K562 (cell line): ENCODE results near the gene SLC39A11. TPM values are rescaled to one million over a fixed set of nuclear protein-coding genes. Genes with fewer than 3 reads are reported as not detected.

ENCODE experiments used
- ATAC-seq: fragments of 200-7000 bp; cut with Tn5 transposase; 3 replicates; pipeline ENCODE4 v1.9.1; 2020; ENCODE audit warnings: moderate library complexity
- BruUV-seq: library from RNA; stranded (reverse); fragments of 400-500 nt; replicated peaks from 2 replicates; lab custom pipeline; 2021; lab: Mats Ljungman, UMichigan
- CTCF ChIA-PET: fragments of 300-600 bp; formaldehyde crosslinking; extraction: SDS; loops from one replicate; lab custom pipeline; 2021; ENCODE audit warnings: low intra/inter-chr PET ratio; lab: Yijun Ruan, JAX
- POLR2A ChIA-PET: fragments of 300-600, 350-650 bp; sonication (Branson Sonifier 250); formaldehyde crosslinking; extraction: SDS; loops from one replicate; lab custom pipeline; 2021; ENCODE audit warnings: antibody characterized with exemption, inconsistent platforms; lab: Yijun Ruan, JAX
- DNase-seq, 4 experiments: peaks; one replicate each; pipeline versions ENCODE4 v3.0.0 to v3.0.0-alpha.2; 2011 to 2018; ENCODE audit warnings: low spot score in 3 of 4, mixed read lengths in 3 of 4; ENCODE audit errors: extremely low read depth in 1 of 4
- FAIRE-seq: peaks from 2 replicates; lab custom pipeline; 2011; peaks lifted over from hg19 to GRCh38; lab: Jason Lieb, UNC
- H2AFZ ChIP-seq: 2 replicates; pipeline ENCODE4 v1.6.0; 2011; ENCODE audit warnings: low read depth, low read length, control low read depth, inconsistent platforms
- H3K27ac ChIP-seq: fragments of 200-600 bp; 3 replicates; pipeline ENCODE4 v1.8.0; 2011; ENCODE audit warnings: low read depth, mild to moderate bottlenecking, control low read depth, inconsistent platforms, low read length, moderate library complexity, mixed read lengths; ENCODE audit errors: extremely low read depth
- H3K27me3 ChIP-seq, 2 experiments: fragments of 300-600 bp in 1 of 2; 2 replicates in 1 of 2; 3 replicates in 1 of 2; pipeline versions ENCODE4 v1.6.0 to v1.8.0; 2011; ENCODE audit warnings: inconsistent platforms in 2 of 2, low read length in 2 of 2, mild to moderate bottlenecking in 1 of 2, mixed read lengths in 1 of 2, moderate library complexity in 1 of 2; ENCODE audit not compliant: control insufficient read depth in 2 of 2, insufficient read depth in 2 of 2
- H3K36me3 ChIP-seq: fragments of 300-600 bp; 3 replicates; pipeline ENCODE4 v1.8.0; 2011; ENCODE audit warnings: mild to moderate bottlenecking, low read length, inconsistent platforms; ENCODE audit not compliant: control insufficient read depth, insufficient read depth
- H3K4me1 ChIP-seq, 2 experiments: fragments of 200-600 bp in 1 of 2; replicated peaks in 1 of 2; 2 replicates in 1 of 2; 3 replicates in 1 of 2; pipeline versions ENCODE4 v1.5.1 to v1.8.0; 2011; ENCODE audit warnings: inconsistent platforms in 2 of 2, low read length in 2 of 2, mild to moderate bottlenecking in 1 of 2, mixed read lengths in 1 of 2, moderate library complexity in 1 of 2; ENCODE audit not compliant: control insufficient read depth in 2 of 2, insufficient read depth in 2 of 2
- H3K4me2 ChIP-seq: 2 replicates; pipeline ENCODE4 v1.6.1; 2011; ENCODE audit warnings: low read length, control low read depth, inconsistent platforms, mixed read lengths; ENCODE audit not compliant: insufficient read depth
- H3K4me3 ChIP-seq: fragments of 200-600 bp; sonication (generic), shearing (Covaris generic); 2 replicates; pipeline ENCODE4 v1.5.1; 2016; ENCODE audit warnings: control low read depth, inconsistent platforms
- H3K79me2 ChIP-seq: fragments of 200-600 bp; 3 replicates; pipeline ENCODE4 v1.8.0; 2011; ENCODE audit warnings: low read length, inconsistent platforms; ENCODE audit not compliant: control insufficient read depth, insufficient read depth
- H3K9ac ChIP-seq, 2 experiments: 2 replicates each; pipeline versions ENCODE4 v1.6.0 to v1.6.1; 2011; ENCODE audit warnings: low read depth in 2 of 2, low read length in 2 of 2, control low read depth in 1 of 2, inconsistent platforms in 1 of 2, mild to moderate bottlenecking in 1 of 2, mixed read lengths in 1 of 2; ENCODE audit not compliant: insufficient read depth in 1 of 2
- H3K9me1 ChIP-seq: one replicate; pipeline ENCODE4 v1.6.0; 2011; ENCODE audit warnings: inconsistent platforms, mild to moderate bottlenecking, low read length, moderate library complexity; ENCODE audit not compliant: control insufficient read depth, insufficient read depth
- H3K9me3 ChIP-seq: replicated peaks from 2 replicates; pipeline ENCODE4 v1.5.1; 2011; ENCODE audit warnings: low read depth, low read length, inconsistent platforms; ENCODE audit not compliant: control insufficient read depth, insufficient read depth
- H4K20me1 ChIP-seq: replicated peaks from 2 replicates; pipeline ENCODE4 v1.6.1; 2011; ENCODE audit warnings: low read length, inconsistent platforms, mixed read lengths; ENCODE audit not compliant: control insufficient read depth, insufficient read depth
- CBX1 ChIP-seq: sonication (generic); IDR thresholded peaks from 2 replicates; pipeline ENCODE4 v1.6.1; 2016; ENCODE audit warnings: antibody characterized with exemption, low read depth, mild to moderate bottlenecking
- DEAF1 ChIP-seq: fragments of 450-650 bp; formaldehyde crosslinking; IDR thresholded peaks from 2 replicates; pipeline ENCODE4 v1.4.0; 2020; ENCODE audit warnings: mild to moderate bottlenecking, moderate library complexity
- JUND ChIP-seq, 2 experiments: IDR thresholded peaks; 2 replicates in 1 of 2; 3 replicates in 1 of 2; pipeline ENCODE4 v1.6.1; 2011; ENCODE audit warnings: borderline replicate concordance in 2 of 2, low read depth in 2 of 2, low read length in 2 of 2, improper control_type of control experiment in 1 of 2, missing biosample characterization in 1 of 2, missing genetic modification characterization in 1 of 2, missing genetic modification reagents in 1 of 2
- RNF219 ChIP-seq: fragments of 250-450 bp; sonication (Bioruptor Pico); IDR thresholded peaks from 2 replicates; pipeline ENCODE4 v1.5.0; 2022; ENCODE audit warnings: mild to moderate bottlenecking
- TEAD2 ChIP-seq: fragments of 450-650 bp; IDR thresholded peaks from 2 replicates; pipeline ENCODE4 v1.6.1; 2016; ENCODE audit warnings: missing genetic modification characterization, control low read depth, missing compliant biosample characterization
- TGIF2 ChIP-seq: sonication (generic); formaldehyde crosslinking; IDR thresholded peaks from 2 replicates; pipeline ENCODE4 v1.8.1; 2022; ENCODE audit warnings: mild to moderate bottlenecking, missing genetic modification reagents, moderate library complexity
- ZNF12 ChIP-seq: sonication (generic); formaldehyde crosslinking; IDR thresholded peaks from 2 replicates; pipeline ENCODE4 v1.4.0; 2020; ENCODE audit warnings: mild to moderate bottlenecking, missing genetic modification reagents
- WGBS: fragments of 100-300 bp; shearing (Covaris generic); methylation state at CpG from one replicate; pipeline ENCODE4 v1.1.6; 2016; ENCODE audit warnings: low coverage, mixed read lengths; ENCODE audit not compliant: insufficient coverage; ENCODE audit errors: missing lambda C conversion rate; 5-methylcytosine and 5-hydroxymethylcytosine counted together
- in situ Hi-C: fragments of 300-500 bp; cut with MboI; formaldehyde crosslinking; loops from 4 replicates; pipeline ENCODE4 v1.15.0; 2018; ENCODE audit warnings: inconsistent platforms, mixed read lengths
- intact Hi-C: fragments of 100-400 bp; cut with micrococcal nuclease; formaldehyde crosslinking; loops from 2 replicates; pipeline ENCODE4 v1.14.2; 2022
- polyA plus RNA-seq, 8 experiments: library from polyadenylated mRNA; depleted of rRNA in 4 of 8; stranded (reverse) in 5 of 8; unstranded in 3 of 8; fragments of >200 nt; fragmentation: Nextera tagmentation in 2 of 8; fragmentation: Illumina TruSeq in 1 of 8; extraction: Ambion mirVana in 2 of 8; extraction: Trizol in 1 of 8; gene quantifications; 2 replicates each; pipeline versions ENCODE4 v1.2.1 to v1.2.3, GENCODE V29; 2011 to 2014; ENCODE audit warnings: inconsistent platforms in 1 of 8, missing spikeins in 1 of 8
- total RNA-seq, 7 experiments: library from RNA; depleted of rRNA in 6 of 7; stranded (reverse); fragments of >200 nt in 6 of 7; fragmentation: Illumina TruSeq in 2 of 7; extraction: Trizol in 2 of 7; gene quantifications; 2 replicates each; pipeline versions ENCODE4 v1.2.1 to v1.2.3, GENCODE V29; 2011 to 2021; ENCODE audit warnings: low replicate concordance in 1 of 7

SLC39A11 gene
- total and polyA plus RNA-seq, 9 of the 15 experiments (the other 6 are each of a cell fraction or from before 2014, with no cell fraction given) = 10.5 to 26.4 (median 13.4) TPM

- POLR2A ChIA-PET = interaction anchor here (1.1 kb wide), 1 partner anchor 9 kb away, joined by 3 read pairs; no protein-coding TSS in a partner anchor
- no peak for ATAC-seq
- Histone ChIP-seq H3K4me2 (no peak overlapping the region), H3K36me3 (no peaks in the 10 kb centered on the region), H3K9me1 (no peaks in the 10 kb centered on the region), H3K4me1 (peaks cover 19 to 28% of the 10 kb centered on the region in 2 experiments), H3K27ac (no peak overlapping the region), H3K9ac (no peak overlapping the region), H3K4me3 (no peak overlapping the region), H3K79me2 (peaks cover 6% of the 10 kb centered on the region; the same call in 2 of the 3 replicates), H2AFZ (no peak overlapping the region), H3K9me3 (peaks cover 7% of the 10 kb centered on the region), H3K27me3 (no peaks in the 10 kb centered on the region), H4K20me1 (no peaks in the 10 kb centered on the region)
- in situ Hi-C loops (no loop called here), intact Hi-C loops (no loop called here)
- CTCF ChIA-PET = no interaction called here
- BruUV-seq = no TSS peak
- DNase-seq = no peak
- TF ChIP-seq RNF219 (CRISPR knock-in tag) = no peak
- TF ChIP-seq TGIF2 = no peak
- peak; percentile 94 for TF ChIP-seq ZNF12 (CRISPR knock-in tag)
- TF ChIP-seq DEAF1 (CRISPR knock-in tag) = no peak
- no peak for TF ChIP-seq TEAD2
- no peak for TF ChIP-seq JUND (IDR thresholded peaks at IDR 0.05; ENCODE audit: borderline replicate concordance, low read depth, low read length)
- no peak for TF ChIP-seq JUND (tag; IDR thresholded peaks at IDR 0.05; ENCODE audit: borderline replicate concordance, low read depth, low read length)
- no peak for TF ChIP-seq CBX1
- WGBS = 93% methylated on average over 2 of the region's 2 CpGs
- FAIRE-seq = no peak
Measured at GRCh38 chr17:72975509-72975908, 117.0 kb downstream of the SLC39A11 start.
